ENCODE results near the gene HTR3A.

DNA sequence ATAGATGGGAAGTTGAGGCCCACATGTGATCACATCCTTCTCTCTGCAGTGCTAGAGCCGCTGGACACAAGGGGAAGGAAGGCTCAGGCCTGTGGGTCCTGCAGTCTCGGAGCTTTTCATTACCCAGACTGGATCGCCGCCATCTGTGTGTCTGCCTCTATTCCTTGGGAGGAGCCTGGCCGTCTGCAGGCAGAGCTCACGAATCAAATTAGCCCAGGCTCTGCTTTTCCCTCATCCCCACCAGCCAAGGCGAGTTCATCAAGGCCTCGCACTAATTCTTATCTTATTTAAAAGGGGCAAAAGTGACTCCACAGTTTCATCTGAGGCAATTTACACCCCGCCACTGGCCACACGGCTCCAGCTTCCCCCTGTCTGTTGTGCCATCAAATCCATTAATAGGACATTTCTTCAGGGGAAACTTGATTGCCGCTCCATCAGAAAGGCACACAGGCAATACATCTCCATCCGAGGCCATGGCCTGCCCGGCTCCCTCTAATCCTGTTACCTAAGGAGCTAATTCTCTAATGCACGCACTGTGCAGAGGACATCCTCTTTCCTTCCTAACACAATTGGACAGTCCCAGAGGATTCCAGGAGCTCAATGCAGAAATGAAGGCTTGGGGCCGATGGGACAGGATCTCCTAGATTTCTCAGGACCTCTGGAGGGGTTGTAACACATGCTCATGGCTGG lies 3.3 kb upstream of the HTR3A start:
- TF ChIP-seq TAF1 (IDR thresholded peaks at IDR 0.05; ENCODE audit: borderline replicate concordance, low read depth, low read length) (no peak), POLR2AphosphoS5 (IDR thresholded peaks at IDR 0.05; ENCODE audit: low read depth, low read length) (no peak)

Data from GM12892 (cell line).